Upper lobe of left lung (tissue), 4 donors: ENCODE measurements around the gene AXIN1.

Experiments used
- EP300 ChIP-seq, 4 donors: sonication (generic); formaldehyde crosslinking; IDR thresholded peaks; one replicate each; pipeline ENCODE4 v1.5.1; 2017; ENCODE audit warnings: antibody characterized with exemption in 4 of 4, control low read depth in 2 of 4
- POLR2A ChIP-seq, 4 donors: fragments of 450-650 bp; IDR thresholded peaks; one replicate each; pipeline ENCODE4 v1.5.1; 2016 to 2017; ENCODE audit warnings: antibody characterized with exemption in 4 of 4, mild to moderate bottlenecking in 2 of 4
- TF ChIP-seq, protein P1 (sequence below), 6 experiments: fragments of 450-650 bp in 4 of 6; fragments of 200-600 bp in 2 of 6; sonication (generic) in 2 of 6; IDR thresholded peaks; one replicate each; pipeline ENCODE4 v1.5.1; 2016 to 2019; ENCODE audit warnings: antibody characterized with exemption in 6 of 6

- TF ChIP-seq, protein P1, sequence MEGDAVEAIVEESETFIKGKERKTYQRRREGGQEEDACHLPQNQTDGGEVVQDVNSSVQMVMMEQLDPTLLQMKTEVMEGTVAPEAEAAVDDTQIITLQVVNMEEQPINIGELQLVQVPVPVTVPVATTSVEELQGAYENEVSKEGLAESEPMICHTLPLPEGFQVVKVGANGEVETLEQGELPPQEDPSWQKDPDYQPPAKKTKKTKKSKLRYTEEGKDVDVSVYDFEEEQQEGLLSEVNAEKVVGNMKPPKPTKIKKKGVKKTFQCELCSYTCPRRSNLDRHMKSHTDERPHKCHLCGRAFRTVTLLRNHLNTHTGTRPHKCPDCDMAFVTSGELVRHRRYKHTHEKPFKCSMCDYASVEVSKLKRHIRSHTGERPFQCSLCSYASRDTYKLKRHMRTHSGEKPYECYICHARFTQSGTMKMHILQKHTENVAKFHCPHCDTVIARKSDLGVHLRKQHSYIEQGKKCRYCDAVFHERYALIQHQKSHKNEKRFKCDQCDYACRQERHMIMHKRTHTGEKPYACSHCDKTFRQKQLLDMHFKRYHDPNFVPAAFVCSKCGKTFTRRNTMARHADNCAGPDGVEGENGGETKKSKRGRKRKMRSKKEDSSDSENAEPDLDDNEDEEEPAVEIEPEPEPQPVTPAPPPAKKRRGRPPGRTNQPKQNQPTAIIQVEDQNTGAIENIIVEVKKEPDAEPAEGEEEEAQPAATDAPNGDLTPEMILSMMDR (IDR thresholded peaks at IDR 0.05): no peak
- TF ChIP-seq POLR2A (IDR thresholded peaks at IDR 0.05): no peak
- TF ChIP-seq EP300 (IDR thresholded peaks at IDR 0.05): no peak
These were observed 97.3 kb downstream of the AXIN1 start for GRCh38 chr16:255183-255582.
